ENCODE measurements around the gene C16orf92.
"Not testable (repeated sequence)": the region's sequence is repeated elsewhere in the genome, so short reads cannot be mapped to it uniquely, and the experiment has no call there.

C16orf92 gene

GRCh38 chr16:30009085-30009862 lies 13.7 kb upstream of the C16orf92 start:
- Mint-ChIP-seq H3K27me3 (peaks cover 5% of the 10 kb centered on the region), H3K36me3 (no peaks in the 10 kb centered on the region)

GRCh38 chr16:30009990-30010843 lies 12.8 kb upstream of the C16orf92 start:
- no peaks in the 10 kb centered on the region for H3K9me3 Mint-ChIP-seq
- peaks cover 5% of the 10 kb centered on the region for H3K4me1 Mint-ChIP-seq
- no peak overlapping the region for H3K27ac Mint-ChIP-seq
- H3K36me3 Mint-ChIP-seq = no peaks in the 10 kb centered on the region
- peak overlapping the region; percentile 78 for H3K4me3 Mint-ChIP-seq
- H3K27me3 Mint-ChIP-seq = peaks cover 5% of the 10 kb centered on the region

More at GRCh38 chr16:30009085-30009862, 13.7 kb upstream of the C16orf92 start:
- no peaks in the 10 kb centered on the region for H3K9me3 Mint-ChIP-seq
- peak overlapping the region; percentile 30 for H3K27ac Mint-ChIP-seq
- peaks cover 5% of the 10 kb centered on the region for H3K4me1 Mint-ChIP-seq
- no peak overlapping the region for H3K4me3 Mint-ChIP-seq

GRCh38 chr16:30010844-30011713 lies 11.9 kb upstream of the C16orf92 start, which contains the start of gene DOC2A:
TSS of gene DOC2A (minus strand) at chr16:30011027. CDS start at chr16:30010222, 805 bp downstream.
- Mint-ChIP-seq H3K9me3 (no peaks in the 10 kb centered on the region), H3K4me1 (peaks cover 5% of the 10 kb centered on the region), H3K4me3 (peak within 1 kb of the TSS; percentile 85), H3K36me3 (no peaks in the 10 kb centered on the region), H3K27me3 (peaks cover 5% of the 10 kb centered on the region), H3K27ac (no peak within 1 kb of the TSS)

- Mint-ChIP-seq H3K27ac (peak overlapping the region; percentile 84), H3K4me1 (peaks cover 5% of the 10 kb centered on the region), H3K27me3 (peaks cover 5% of the 10 kb centered on the region), H3K36me3 (no peaks in the 10 kb centered on the region), H3K4me3 (peak overlapping the region; percentile 85), H3K9me3 (no peaks in the 10 kb centered on the region)
Observed at GRCh38 chr16:30011714-30012504, 11.1 kb upstream of the C16orf92 start.

GRCh38 chr16:30012598-30012997 lies 10.4 kb upstream of the C16orf92 start:
- not testable (repeated sequence) for H3K27me3 Mint-ChIP-seq, H3K36me3 Mint-ChIP-seq, H3K9me3 Mint-ChIP-seq, H3K27ac Mint-ChIP-seq, H3K4me3 Mint-ChIP-seq, H3K4me1 Mint-ChIP-seq

GRCh38 chr16:30015450-30015849 lies 7.5 kb upstream of the C16orf92 start:
- H3K27ac Mint-ChIP-seq = peak overlapping the region; percentile 74
- not testable (repeated sequence) for H3K4me3 Mint-ChIP-seq, H3K36me3 Mint-ChIP-seq, H3K27me3 Mint-ChIP-seq, H3K4me1 Mint-ChIP-seq, H3K9me3 Mint-ChIP-seq

GRCh38 chr16:30016555-30017276 lies 6.3 kb upstream of the C16orf92 start:
- no peaks in the 10 kb centered on the region for H3K36me3 Mint-ChIP-seq
- no peaks in the 10 kb centered on the region for H3K9me3 Mint-ChIP-seq
- peak overlapping the region; percentile 46 for H3K27ac Mint-ChIP-seq
- H3K4me3 Mint-ChIP-seq = no peak overlapping the region
- H3K27me3 Mint-ChIP-seq = peaks cover 2% of the 10 kb centered on the region
- H3K4me1 Mint-ChIP-seq = peaks cover 10% of the 10 kb centered on the region

- H3K4me3 Mint-ChIP-seq = no peak overlapping the region
- H3K27ac Mint-ChIP-seq = no peak overlapping the region
- H3K4me1 Mint-ChIP-seq = peaks cover 6% of the 10 kb centered on the region
- H3K36me3 Mint-ChIP-seq = no peaks in the 10 kb centered on the region
- no peaks in the 10 kb centered on the region for H3K27me3 Mint-ChIP-seq
- H3K9me3 Mint-ChIP-seq = no peaks in the 10 kb centered on the region
Observed at GRCh38 chr16:30017277-30017656, 5.7 kb upstream of the C16orf92 start.

GRCh38 chr16:30017937-30018336 lies 5.1 kb upstream of the C16orf92 start:
- H3K36me3 Mint-ChIP-seq, H3K27me3 Mint-ChIP-seq, H3K4me1 Mint-ChIP-seq, H3K9me3 Mint-ChIP-seq, H3K4me3 Mint-ChIP-seq, H3K27ac Mint-ChIP-seq: not testable (repeated sequence)

GRCh38 chr16:30018731-30019158 lies 4.3 kb upstream of the C16orf92 start:
- Mint-ChIP-seq H3K4me1 (peaks cover 6% of the 10 kb centered on the region), H3K9me3 (no peaks in the 10 kb centered on the region), H3K27ac (no peak overlapping the region), H3K4me3 (no peak overlapping the region), H3K36me3 (no peaks in the 10 kb centered on the region), H3K27me3 (no peaks in the 10 kb centered on the region)

- Mint-ChIP-seq H3K27ac (no peak overlapping the region), H3K27me3 (peaks cover 11% of the 10 kb centered on the region), H3K4me3 (no peak overlapping the region), H3K36me3 (no peaks in the 10 kb centered on the region), H3K9me3 (no peaks in the 10 kb centered on the region), H3K4me1 (peaks cover 6% of the 10 kb centered on the region)
Observed at GRCh38 chr16:30023586-30023985, 588 bp downstream of the C16orf92 start.

GRCh38 chr16:30024451-30024850 lies 1.5 kb downstream of the C16orf92 start:
- H3K4me1 Mint-ChIP-seq = peaks cover 6% of the 10 kb centered on the region
- H3K27me3 Mint-ChIP-seq = peaks cover 15% of the 10 kb centered on the region
- no peaks in the 10 kb centered on the region for H3K36me3 Mint-ChIP-seq
- no peaks in the 10 kb centered on the region for H3K9me3 Mint-ChIP-seq
- no peak overlapping the region for H3K4me3 Mint-ChIP-seq
- no peak overlapping the region for H3K27ac Mint-ChIP-seq

- peaks cover 22% of the 10 kb centered on the region for H3K27me3 Mint-ChIP-seq
- no peaks in the 10 kb centered on the region for H3K9me3 Mint-ChIP-seq
- peaks cover 10% of the 10 kb centered on the region for H3K4me1 Mint-ChIP-seq
- H3K36me3 Mint-ChIP-seq = no peaks in the 10 kb centered on the region
- no peak overlapping the region for H3K4me3 Mint-ChIP-seq
- no peak overlapping the region for H3K27ac Mint-ChIP-seq
Observed at GRCh38 chr16:30025156-30025555, 2.2 kb downstream of the C16orf92 start.

GRCh38 chr16:30025574-30025973 lies 2.6 kb downstream of the C16orf92 start:
- Mint-ChIP-seq H3K36me3 (no peaks in the 10 kb centered on the region), H3K27ac (no peak overlapping the region), H3K4me3 (no peak overlapping the region), H3K4me1 (peaks cover 12% of the 10 kb centered on the region), H3K9me3 (no peaks in the 10 kb centered on the region), H3K27me3 (peaks cover 24% of the 10 kb centered on the region)
